GM12878 (cell line): ENCODE data around the gene FXN.

Experiments
- BHLHE40 ChIP-seq, 2 experiments: fragments of 450-650 bp in 1 of 2; IDR thresholded peaks; 2 replicates each; pipeline ENCODE4 v1.6.1; 2011 to 2017; ENCODE audit warnings: low read depth in 2 of 2, borderline replicate concordance in 1 of 2, improper control_type of control experiment in 1 of 2, low read length in 1 of 2, mild to moderate bottlenecking in 1 of 2
- CHD2 ChIP-seq: IDR thresholded peaks from 2 replicates; pipeline ENCODE4 v1.6.1; 2011; ENCODE audit warnings: low read depth, low read length, improper control_type of control experiment, borderline replicate concordance
- CHD4 ChIP-seq: fragments of 200-600 bp; sonication (generic); IDR thresholded peaks from 2 replicates; pipeline ENCODE4 v1.6.1; 2016; ENCODE audit warnings: mild to moderate bottlenecking
- ETV6 ChIP-seq, 2 experiments: fragments of 450-650 bp in 1 of 2; IDR thresholded peaks in 1 of 2; conservative IDR thresholded peaks in 1 of 2; 2 replicates each; pipeline ENCODE4 v1.6.1; 2014; ENCODE audit warnings: antibody characterized with exemption in 1 of 2, borderline replicate concordance in 1 of 2, low read depth in 1 of 2, mild to moderate bottlenecking in 1 of 2, moderate library complexity in 1 of 2
- NFYB ChIP-seq: IDR thresholded peaks from 2 replicates; pipeline ENCODE4 v1.6.1; 2011; ENCODE audit warnings: low read depth, mild to moderate bottlenecking, low read length, improper control_type of control experiment, moderate library complexity; ENCODE audit not compliant: insufficient read depth
- TAF1 ChIP-seq: IDR thresholded peaks from 2 replicates; pipeline ENCODE4 v1.6.1; 2011; ENCODE audit warnings: mild to moderate bottlenecking, low read depth, low read length, borderline replicate concordance
- TF ChIP-seq, protein P1 (sequence below): IDR thresholded peaks from 2 replicates; pipeline ENCODE4 v1.6.1; 2011; ENCODE audit warnings: low read depth, low read length, improper control_type of control experiment, borderline replicate concordance
- TF ChIP-seq, protein P2 (sequence below), 3 experiments: IDR thresholded peaks in 2 of 3; conservative IDR thresholded peaks in 1 of 3; 2 replicates each; pipeline ENCODE4 v1.5.1; 2011; ENCODE audit warnings: low read depth in 3 of 3, low read length in 3 of 3, mild to moderate bottlenecking in 3 of 3, control low read depth in 2 of 3, moderate library complexity in 2 of 3, inconsistent platforms in 1 of 3, mixed read lengths in 1 of 3; ENCODE audit not compliant: control insufficient read depth in 2 of 3, insufficient read depth in 1 of 3; ENCODE audit errors: extremely low read depth in 1 of 3
- TF ChIP-seq, protein P3 (sequence below): fragments of 450-650 bp; formaldehyde crosslinking; IDR thresholded peaks from 2 replicates; pipeline ENCODE4 v1.5.0; 2022; ENCODE audit warnings: mild to moderate bottlenecking, missing genetic modification characterization
- TF ChIP-seq, protein P4 (sequence below): IDR thresholded peaks from 2 replicates; pipeline ENCODE4 v1.6.1; 2012; ENCODE audit warnings: low read depth, low read length, improper control_type of control experiment

DNA sequence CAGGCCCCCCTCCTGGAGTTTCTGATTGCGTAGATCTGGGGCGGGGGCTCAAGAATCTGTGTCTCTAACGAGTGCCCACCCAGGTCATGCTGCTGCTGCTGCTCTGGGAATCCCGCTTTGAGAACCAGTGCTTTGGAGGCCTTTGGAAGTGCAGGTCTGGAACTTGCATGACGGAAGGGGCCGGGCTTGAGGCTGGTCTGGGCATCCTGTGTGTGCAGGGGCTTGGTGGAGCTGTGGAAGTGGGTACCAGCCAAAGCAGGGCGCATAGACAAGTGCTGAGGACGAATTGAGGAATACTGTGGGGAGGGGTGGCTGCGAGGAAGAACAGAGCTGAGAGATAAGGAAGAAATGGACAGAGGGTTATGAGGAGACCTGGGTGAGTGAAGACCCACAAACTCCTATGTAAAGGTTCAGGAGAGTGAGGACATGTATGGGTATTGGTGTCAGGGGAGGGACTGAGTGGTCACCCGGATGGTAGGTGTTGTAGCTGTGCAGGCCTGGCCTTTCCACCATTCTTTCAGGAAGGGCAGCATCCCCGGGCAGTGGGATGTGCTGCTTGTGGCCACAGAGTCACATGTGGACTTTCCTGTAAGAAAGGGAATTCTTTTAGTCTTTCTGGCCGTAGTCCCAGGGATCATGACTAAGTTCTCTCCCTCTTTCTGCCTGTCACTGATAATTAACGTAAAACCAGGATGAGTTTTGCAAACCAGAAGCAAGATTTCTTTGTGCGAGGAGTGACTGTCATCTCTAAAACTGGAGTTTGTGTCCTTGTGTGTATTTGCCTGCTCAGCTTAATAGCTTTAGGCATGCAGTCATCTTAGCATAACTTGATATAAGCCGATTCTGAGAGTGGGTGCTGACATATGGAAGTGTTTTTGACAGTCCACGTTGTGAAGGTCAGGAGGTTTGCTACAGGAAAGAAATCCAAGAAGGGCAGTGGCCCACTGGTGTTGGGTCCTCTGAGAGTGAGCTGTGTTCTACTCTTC, 95.2 kb downstream of the FXN start:
- TF ChIP-seq CHD2 = no peak
- no peak for TF ChIP-seq NFYB
- TF ChIP-seq, protein P1, sequence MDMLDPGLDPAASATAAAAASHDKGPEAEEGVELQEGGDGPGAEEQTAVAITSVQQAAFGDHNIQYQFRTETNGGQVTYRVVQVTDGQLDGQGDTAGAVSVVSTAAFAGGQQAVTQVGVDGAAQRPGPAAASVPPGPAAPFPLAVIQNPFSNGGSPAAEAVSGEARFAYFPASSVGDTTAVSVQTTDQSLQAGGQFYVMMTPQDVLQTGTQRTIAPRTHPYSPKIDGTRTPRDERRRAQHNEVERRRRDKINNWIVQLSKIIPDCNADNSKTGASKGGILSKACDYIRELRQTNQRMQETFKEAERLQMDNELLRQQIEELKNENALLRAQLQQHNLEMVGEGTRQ = no peak
- TF ChIP-seq ETV6 (conservative IDR thresholded peaks at IDR 0.05 in 1 of 2, IDR thresholded peaks at IDR 0.05 in 1 of 2; ENCODE audit: borderline replicate concordance in 1 of 2, low read depth in 1 of 2) = no peak
- no peak for TF ChIP-seq BHLHE40 (IDR thresholded peaks at IDR 0.05; ENCODE audit: borderline replicate concordance in 1 of 2, low read depth in 2 of 2, low read length in 1 of 2)
- TF ChIP-seq, protein P2, sequence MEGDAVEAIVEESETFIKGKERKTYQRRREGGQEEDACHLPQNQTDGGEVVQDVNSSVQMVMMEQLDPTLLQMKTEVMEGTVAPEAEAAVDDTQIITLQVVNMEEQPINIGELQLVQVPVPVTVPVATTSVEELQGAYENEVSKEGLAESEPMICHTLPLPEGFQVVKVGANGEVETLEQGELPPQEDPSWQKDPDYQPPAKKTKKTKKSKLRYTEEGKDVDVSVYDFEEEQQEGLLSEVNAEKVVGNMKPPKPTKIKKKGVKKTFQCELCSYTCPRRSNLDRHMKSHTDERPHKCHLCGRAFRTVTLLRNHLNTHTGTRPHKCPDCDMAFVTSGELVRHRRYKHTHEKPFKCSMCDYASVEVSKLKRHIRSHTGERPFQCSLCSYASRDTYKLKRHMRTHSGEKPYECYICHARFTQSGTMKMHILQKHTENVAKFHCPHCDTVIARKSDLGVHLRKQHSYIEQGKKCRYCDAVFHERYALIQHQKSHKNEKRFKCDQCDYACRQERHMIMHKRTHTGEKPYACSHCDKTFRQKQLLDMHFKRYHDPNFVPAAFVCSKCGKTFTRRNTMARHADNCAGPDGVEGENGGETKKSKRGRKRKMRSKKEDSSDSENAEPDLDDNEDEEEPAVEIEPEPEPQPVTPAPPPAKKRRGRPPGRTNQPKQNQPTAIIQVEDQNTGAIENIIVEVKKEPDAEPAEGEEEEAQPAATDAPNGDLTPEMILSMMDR (IDR thresholded peaks at IDR 0.05 in 2 of 3, conservative IDR thresholded peaks at IDR 0.05 in 1 of 3; ENCODE audit: control insufficient read depth in 2 of 3, extremely low read depth in 1 of 3, insufficient read depth in 1 of 3, low read depth in 3 of 3, low read length in 3 of 3) = no peak
- no peak for TF ChIP-seq CHD4
- TF ChIP-seq TAF1 = no peak
- TF ChIP-seq, protein P3, sequence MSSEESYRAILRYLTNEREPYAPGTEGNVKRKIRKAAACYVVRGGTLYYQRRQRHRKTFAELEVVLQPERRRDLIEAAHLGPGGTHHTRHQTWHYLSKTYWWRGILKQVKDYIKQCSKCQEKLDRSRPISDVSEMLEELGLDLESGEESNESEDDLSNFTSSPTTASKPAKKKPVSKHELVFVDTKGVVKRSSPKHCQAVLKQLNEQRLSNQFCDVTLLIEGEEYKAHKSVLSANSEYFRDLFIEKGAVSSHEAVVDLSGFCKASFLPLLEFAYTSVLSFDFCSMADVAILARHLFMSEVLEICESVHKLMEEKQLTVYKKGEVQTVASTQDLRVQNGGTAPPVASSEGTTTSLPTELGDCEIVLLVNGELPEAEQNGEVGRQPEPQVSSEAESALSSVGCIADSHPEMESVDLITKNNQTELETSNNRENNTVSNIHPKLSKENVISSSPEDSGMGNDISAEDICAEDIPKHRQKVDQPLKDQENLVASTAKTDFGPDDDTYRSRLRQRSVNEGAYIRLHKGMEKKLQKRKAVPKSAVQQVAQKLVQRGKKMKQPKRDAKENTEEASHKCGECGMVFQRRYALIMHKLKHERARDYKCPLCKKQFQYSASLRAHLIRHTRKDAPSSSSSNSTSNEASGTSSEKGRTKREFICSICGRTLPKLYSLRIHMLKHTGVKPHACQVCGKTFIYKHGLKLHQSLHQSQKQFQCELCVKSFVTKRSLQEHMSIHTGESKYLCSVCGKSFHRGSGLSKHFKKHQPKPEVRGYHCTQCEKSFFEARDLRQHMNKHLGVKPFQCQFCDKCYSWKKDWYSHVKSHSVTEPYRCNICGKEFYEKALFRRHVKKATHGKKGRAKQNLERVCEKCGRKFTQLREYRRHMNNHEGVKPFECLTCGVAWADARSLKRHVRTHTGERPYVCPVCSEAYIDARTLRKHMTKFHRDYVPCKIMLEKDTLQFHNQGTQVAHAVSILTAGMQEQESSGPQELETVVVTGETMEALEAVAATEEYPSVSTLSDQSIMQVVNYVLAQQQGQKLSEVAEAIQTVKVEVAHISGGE = no peak
- TF ChIP-seq, protein P4, sequence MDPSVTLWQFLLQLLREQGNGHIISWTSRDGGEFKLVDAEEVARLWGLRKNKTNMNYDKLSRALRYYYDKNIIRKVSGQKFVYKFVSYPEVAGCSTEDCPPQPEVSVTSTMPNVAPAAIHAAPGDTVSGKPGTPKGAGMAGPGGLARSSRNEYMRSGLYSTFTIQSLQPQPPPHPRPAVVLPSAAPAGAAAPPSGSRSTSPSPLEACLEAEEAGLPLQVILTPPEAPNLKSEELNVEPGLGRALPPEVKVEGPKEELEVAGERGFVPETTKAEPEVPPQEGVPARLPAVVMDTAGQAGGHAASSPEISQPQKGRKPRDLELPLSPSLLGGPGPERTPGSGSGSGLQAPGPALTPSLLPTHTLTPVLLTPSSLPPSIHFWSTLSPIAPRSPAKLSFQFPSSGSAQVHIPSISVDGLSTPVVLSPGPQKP = no peak
